ENCODE measurements around the gene PTGFRN. TPM values are rescaled to one million over a fixed set of nuclear protein-coding genes. Genes with fewer than 3 reads are reported as not detected.

Gene PTGFRN
- total and polyA plus RNA-seq, 2 donors, result 41.5 to 85.9 TPM

DNA sequence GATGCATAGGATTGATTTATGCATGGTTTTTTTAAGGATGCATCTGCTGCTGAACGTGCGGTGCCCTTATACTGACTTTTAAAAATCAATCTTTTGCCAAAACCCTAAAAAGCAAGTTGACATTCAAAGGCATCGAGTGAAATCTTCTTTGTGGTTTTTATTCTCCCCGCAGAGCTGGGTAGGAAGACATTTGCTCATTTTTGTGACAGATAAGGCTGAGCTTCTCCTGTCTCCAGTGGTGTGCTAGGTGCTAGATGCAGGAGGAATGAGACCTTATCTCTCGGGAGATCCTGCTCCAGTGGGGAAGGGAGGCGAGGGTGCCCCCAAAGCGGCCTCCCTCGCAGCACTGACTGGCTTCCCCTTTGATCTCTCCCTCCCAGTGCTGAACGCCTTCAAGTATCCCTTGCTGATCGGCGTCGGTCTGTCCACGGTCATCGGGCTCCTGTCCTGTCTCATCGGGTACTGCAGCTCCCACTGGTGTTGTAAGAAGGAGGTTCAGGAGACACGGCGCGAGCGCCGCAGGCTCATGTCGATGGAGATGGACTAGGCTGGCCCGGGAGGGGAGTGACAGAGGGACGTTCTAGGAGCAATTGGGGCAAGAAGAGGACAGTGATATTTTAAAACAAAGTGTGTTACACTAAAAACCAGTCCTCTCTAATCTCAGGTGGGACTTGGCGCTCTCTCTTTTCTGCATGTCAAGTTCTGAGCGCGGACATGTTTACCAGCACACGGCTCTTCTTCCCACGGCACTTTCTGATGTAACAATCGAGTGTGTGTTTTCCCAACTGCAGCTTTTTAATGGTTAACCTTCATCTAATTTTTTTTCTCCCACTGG lies 76.9 kb downstream of the PTGFRN start:
- Histone ChIP-seq H3K27ac (ENCODE audit: low read depth) (no peak overlapping the region), H3K36me3 (ENCODE audit: insufficient read depth) (no peaks in the 10 kb centered on the region), H3K4me3 (ENCODE audit: low read depth, low read length) (no peak overlapping the region), H3K4me1 (ENCODE audit: insufficient read depth) (no peaks in the 10 kb centered on the region)
- DNase-seq (ENCODE audit: extremely low spot score), result no peak
- 81% methylated on average over 29 of the region's 29 CpGs for WGBS

DNA sequence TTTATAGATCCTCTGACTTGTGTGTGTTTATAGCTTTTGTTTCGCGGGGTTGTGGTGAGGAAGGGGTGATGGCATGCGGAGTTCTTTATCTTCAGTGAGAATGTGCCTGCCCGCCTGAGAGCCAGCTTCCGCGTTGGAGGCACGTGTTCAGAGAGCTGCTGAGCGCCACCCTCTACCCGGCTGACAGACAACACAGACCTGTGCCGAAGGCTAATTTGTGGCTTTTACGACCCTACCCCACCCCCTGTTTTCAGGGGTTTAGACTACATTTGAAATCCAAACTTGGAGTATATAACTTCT lies 77.5 kb downstream of the PTGFRN start:
- Histone ChIP-seq H3K4me1 (ENCODE audit: insufficient read depth) (no peaks in the 10 kb centered on the region), H3K4me3 (ENCODE audit: low read depth, low read length) (no peak overlapping the region), H3K27ac (ENCODE audit: low read depth) (no peak overlapping the region), H3K36me3 (ENCODE audit: insufficient read depth) (no peaks in the 10 kb centered on the region)
- WGBS, result 68% methylated on average over 11 of the region's 11 CpGs
- DNase-seq (ENCODE audit: extremely low spot score), result no peak

DNA sequence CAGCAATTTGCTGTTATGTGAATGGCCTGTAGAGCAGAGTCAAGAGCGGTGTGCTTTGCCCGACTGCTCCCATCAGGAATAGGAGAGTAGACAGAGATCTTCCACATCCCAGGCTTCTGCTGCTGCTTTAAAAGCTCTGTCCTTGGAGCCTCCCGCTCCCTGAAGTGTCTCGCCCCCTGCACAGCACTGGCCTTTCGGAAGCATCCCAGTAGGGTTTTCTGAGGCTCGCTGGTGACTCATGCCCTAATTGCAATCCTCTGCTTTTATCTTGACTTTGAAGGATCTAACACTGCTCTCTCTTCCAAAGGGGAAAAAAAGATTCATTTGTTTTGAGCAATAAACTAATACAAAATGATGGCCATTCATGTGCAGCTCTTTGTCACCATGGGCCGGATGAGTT lies 78.5 kb downstream of the PTGFRN start:
- H3K4me1 ChIP-seq (ENCODE audit: insufficient read depth), result no peaks in the 10 kb centered on the region
- WGBS, result 77% methylated on average over 7 of the region's 7 CpGs

DNA sequence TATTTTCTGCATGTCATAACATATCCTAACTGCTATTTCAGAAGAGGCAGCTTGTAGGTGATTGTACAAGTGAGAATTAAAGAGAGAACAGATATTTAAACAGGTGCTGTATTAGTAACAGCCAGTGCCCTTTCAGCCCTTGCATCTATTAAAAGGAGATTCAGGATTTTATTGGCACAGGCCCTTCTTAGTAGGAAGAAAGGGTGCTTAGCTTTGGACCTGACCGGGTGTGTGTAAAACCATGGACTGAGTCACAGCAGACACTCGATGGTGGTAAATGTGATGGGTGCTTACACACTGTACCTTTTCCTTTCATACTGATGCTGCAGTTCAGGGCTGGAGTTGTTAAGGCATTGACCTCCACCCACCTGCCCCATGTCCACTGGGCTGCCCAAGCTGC lies 79.2 kb downstream of the PTGFRN start:
- no peaks in the 10 kb centered on the region for H3K4me1 ChIP-seq (ENCODE audit: insufficient read depth)
- WGBS, result 71% methylated on average over 2 of the region's 2 CpGs
- H3K36me3 ChIP-seq (ENCODE audit: insufficient read depth), result no peaks in the 10 kb centered on the region
- no peak for DNase-seq (ENCODE audit: extremely low spot score)
- H3K4me3 ChIP-seq (ENCODE audit: low read depth, low read length), result no peak overlapping the region
- no peak overlapping the region for H3K27ac ChIP-seq (ENCODE audit: low read depth)

More for the DNA sequence above, 78.5 kb downstream of the PTGFRN start:
- no peak for DNase-seq (ENCODE audit: extremely low spot score)
- Histone ChIP-seq H3K4me3 (ENCODE audit: low read depth, low read length) (no peak overlapping the region), H3K36me3 (ENCODE audit: insufficient read depth) (no peaks in the 10 kb centered on the region), H3K27ac (ENCODE audit: low read depth) (no peak overlapping the region)

DNA sequence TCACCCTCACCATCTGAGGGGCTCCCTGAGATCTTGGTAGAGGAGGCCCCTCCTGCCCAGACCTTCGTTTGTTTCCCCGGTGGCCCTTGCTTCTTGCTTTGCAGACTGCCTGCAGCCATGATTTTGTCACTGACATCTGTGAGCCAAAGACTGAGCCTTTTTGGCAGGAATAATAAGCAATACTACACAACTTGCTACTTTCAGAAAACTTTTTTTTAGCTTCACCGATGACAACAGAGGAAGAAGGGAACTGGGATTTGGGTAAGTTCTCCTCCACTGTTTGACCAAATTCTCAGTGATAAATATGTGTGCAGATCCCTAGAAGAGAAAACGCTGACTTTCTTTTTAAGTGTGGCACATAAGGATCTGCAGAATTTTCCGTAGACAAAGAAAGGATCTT lies 80.1 kb downstream of the PTGFRN start:
- no peak overlapping the region for H3K4me3 ChIP-seq (ENCODE audit: low read depth, low read length)
- H3K36me3 ChIP-seq (ENCODE audit: insufficient read depth), result no peaks in the 10 kb centered on the region
- 56% methylated on average over 5 of the region's 5 CpGs for WGBS
- no peaks in the 10 kb centered on the region for H3K4me1 ChIP-seq (ENCODE audit: insufficient read depth)
- no peak overlapping the region for H3K27ac ChIP-seq (ENCODE audit: low read depth)
- no peak for DNase-seq (ENCODE audit: extremely low spot score)

DNA sequence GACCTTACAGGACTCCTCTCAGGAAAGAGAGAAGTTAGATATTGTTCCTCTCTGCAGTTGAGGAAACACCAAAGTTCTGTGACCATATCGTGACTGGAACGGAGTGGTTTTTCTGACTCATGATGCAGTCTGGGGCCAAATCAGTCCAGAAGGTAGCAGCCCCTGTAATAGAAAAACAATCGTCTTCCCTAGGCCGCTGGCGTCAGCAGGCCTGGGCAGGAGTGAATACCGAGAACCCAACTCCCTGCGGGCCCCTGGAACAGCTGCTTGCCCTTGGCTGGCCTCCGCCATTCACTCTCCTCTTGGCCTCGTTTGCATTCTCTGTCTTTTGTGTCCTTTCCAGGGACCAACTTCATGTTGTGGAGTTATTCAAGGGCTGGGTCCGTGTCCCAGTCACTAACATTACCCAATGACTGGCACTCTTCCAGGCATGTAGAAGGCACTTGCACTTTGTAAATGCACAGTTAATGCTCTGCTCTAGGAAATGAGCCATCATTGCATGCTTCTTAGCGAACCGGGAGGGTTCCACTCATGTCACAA lies 81.0 kb downstream of the PTGFRN start:
- 77% methylated on average over 12 of the region's 12 CpGs for WGBS
- DNase-seq (ENCODE audit: extremely low spot score), result no peak
- Histone ChIP-seq H3K4me3 (ENCODE audit: low read depth, low read length) (no peak overlapping the region), H3K36me3 (ENCODE audit: insufficient read depth) (no peaks in the 10 kb centered on the region), H3K27ac (ENCODE audit: low read depth) (no peak overlapping the region), H3K4me1 (ENCODE audit: insufficient read depth) (no peaks in the 10 kb centered on the region)

DNA sequence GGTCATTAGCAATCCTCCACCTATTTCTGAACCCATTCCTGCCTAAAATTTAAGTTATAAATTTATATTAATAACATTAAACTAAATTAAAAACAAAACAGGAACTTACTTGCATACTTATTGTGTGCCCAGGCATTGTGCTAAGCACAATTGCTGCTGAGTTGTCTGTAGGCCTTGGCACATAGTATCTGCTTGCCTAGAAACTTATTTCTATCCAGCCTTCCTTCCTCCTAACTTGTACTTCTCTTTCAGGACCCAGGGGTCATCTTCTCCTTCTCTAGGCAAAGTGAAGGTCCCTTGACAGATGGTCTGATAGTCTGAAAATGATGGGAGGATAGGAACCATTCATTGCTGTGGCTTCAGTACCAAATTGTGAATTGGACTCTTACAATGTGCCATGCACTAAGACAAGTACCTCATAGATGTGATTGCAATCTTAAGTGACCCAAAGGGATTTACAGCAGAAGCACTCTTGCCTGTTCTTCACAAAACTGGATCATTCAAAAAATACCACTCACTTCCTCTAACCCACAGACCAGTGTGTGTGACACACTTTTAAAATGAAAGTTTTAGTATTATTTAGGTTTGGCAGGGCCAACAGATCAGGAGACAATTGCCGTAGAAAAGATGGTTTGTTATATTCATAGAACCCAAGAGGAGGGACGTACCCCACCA lies 81.6 kb downstream of the PTGFRN start:
- H3K36me3 ChIP-seq (ENCODE audit: insufficient read depth), result no peaks in the 10 kb centered on the region
- no peaks in the 10 kb centered on the region for H3K4me1 ChIP-seq (ENCODE audit: insufficient read depth)
- H3K27ac ChIP-seq (ENCODE audit: low read depth), result no peak overlapping the region
- no peak for DNase-seq (ENCODE audit: extremely low spot score)
- no peak overlapping the region for H3K4me3 ChIP-seq (ENCODE audit: low read depth, low read length)
- 72% methylated on average over 2 of the region's 2 CpGs for WGBS

DNA sequence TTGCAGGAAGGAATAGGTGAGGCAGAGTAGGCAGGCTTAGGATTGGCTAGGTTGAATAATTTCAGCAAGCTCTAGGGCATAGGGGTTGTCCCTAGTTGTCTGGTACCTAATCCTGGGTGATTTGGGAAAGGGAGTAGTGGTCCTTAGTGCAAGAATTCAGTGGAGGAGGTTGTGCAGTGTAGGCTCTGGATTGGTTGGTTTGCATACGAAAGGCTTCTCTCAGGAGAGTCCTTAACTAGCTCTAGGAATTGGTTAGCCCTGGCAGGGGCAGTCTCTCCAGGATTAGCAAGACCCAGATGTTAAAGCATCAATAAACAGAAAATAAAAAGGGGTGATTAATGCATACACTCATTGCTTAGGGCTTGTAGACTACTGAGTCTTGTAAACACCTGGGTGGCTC lies 82.2 kb downstream of the PTGFRN start:
- Histone ChIP-seq H3K27ac (ENCODE audit: low read depth) (no peak overlapping the region), H3K4me1 (ENCODE audit: insufficient read depth) (no peaks in the 10 kb centered on the region), H3K36me3 (ENCODE audit: insufficient read depth) (no peaks in the 10 kb centered on the region), H3K4me3 (ENCODE audit: low read depth, low read length) (no peak overlapping the region)
- 98% methylated on average over 1 of the region's 1 CpG for WGBS
- DNase-seq (ENCODE audit: extremely low spot score), result no peak

DNA sequence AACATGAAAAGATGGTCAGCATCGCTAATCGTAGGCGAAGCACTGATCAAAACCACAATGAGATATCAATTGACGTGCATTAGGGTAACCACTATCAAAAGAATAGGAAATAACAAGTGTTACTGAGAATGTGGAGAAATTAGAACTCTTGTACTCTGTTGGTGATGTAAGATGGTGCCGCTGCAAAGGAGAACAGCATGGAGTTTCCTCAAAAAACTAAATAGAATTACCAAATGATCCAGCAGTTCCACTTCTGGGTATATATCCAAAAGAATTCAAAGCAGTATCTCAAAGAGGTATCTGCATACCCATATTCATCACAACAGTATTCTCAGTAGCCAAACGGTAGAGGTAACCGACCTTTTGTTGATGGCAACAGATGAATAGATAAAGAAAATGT lies 83.6 kb downstream of the PTGFRN start:
- Histone ChIP-seq H3K27ac (ENCODE audit: low read depth) (no peak overlapping the region), H3K36me3 (ENCODE audit: insufficient read depth) (no peaks in the 10 kb centered on the region), H3K4me1 (ENCODE audit: insufficient read depth) (no peaks in the 10 kb centered on the region), H3K4me3 (ENCODE audit: low read depth, low read length) (no peak overlapping the region)
- no peak for DNase-seq (ENCODE audit: extremely low spot score)
- 97% methylated on average over 7 of the region's 7 CpGs for WGBS

DNA sequence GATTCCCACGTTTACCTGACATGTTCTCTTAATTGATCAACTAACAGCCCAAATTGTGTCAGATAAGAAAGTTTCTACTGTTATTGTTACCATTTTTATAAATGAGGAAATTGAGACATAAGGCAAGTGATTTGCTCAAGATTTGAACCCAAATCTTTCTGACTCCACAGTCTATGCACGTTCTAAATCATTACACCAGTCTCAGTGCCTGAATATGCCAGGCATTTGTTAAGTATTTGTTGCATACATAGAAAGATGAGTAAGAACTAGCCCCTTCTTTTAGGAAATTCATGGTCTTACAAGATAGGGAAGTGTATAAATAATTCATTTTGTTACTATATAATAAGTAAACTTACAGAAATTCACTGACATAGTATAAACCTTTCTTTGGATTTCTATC lies 84.7 kb downstream of the PTGFRN start:
- DNase-seq (ENCODE audit: extremely low spot score), result no peak
- H3K27ac ChIP-seq (ENCODE audit: low read depth), result no peak overlapping the region
- WGBS, result 81% methylated on average over 2 of the region's 2 CpGs

DNA sequence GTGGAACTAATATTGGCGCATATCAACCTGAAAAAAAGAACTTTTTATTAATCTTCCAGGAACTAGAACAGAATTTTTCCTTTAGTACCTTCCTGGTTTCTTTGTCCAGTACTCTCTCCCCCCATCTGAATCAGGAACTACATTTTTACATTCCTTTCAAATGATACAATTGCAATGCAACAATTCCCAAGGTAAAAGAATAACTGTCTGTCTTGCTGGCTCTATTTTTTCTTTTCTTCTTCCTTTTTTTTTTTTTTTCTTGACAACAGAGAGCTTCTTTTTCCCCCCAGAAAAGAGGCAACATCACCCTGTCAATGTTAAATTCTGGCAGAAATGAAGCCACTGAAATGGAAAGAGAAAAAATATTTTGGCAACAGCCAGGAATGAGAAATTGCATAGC lies 87.3 kb downstream of the PTGFRN start:
- WGBS, result 95% methylated on average over 1 of the region's 1 CpG
- no peaks in the 10 kb centered on the region for H3K4me1 ChIP-seq (ENCODE audit: insufficient read depth)
- no peak for DNase-seq (ENCODE audit: extremely low spot score)
- no peaks in the 10 kb centered on the region for H3K36me3 ChIP-seq (ENCODE audit: insufficient read depth)
- no peak overlapping the region for H3K27ac ChIP-seq (ENCODE audit: low read depth)
- no peak overlapping the region for H3K4me3 ChIP-seq (ENCODE audit: low read depth, low read length)

More for the DNA sequence above, 84.7 kb downstream of the PTGFRN start:
- no peak overlapping the region for H3K4me3 ChIP-seq (ENCODE audit: low read depth, low read length)
- H3K36me3 ChIP-seq (ENCODE audit: insufficient read depth), result no peaks in the 10 kb centered on the region
- H3K4me1 ChIP-seq (ENCODE audit: insufficient read depth), result no peaks in the 10 kb centered on the region

DNA sequence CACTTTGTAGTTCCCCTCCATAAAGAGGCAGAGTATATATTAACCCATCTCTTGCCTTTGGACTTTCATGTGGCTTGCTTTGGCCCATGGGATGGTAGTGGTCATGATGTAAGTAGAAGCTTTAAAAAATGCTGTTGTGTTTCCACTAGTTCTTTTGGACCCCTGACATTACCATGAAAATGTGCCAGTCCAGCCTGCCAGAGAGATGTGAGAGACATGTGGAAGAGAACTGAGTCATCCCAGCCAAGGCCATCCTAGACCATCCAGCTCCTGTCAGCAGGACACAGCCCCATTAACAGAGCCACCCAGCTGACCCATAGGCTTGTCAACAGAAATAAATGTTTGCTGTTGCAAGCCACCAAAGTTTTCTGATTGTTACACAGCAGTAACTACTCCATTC lies 87.9 kb downstream of the PTGFRN start:
- no peaks in the 10 kb centered on the region for H3K36me3 ChIP-seq (ENCODE audit: insufficient read depth)
- H3K27ac ChIP-seq (ENCODE audit: low read depth), result no peak overlapping the region
- H3K4me1 ChIP-seq (ENCODE audit: insufficient read depth), result no peaks in the 10 kb centered on the region
- no peak for DNase-seq (ENCODE audit: extremely low spot score)
- no peak overlapping the region for H3K4me3 ChIP-seq (ENCODE audit: low read depth, low read length)

DNA sequence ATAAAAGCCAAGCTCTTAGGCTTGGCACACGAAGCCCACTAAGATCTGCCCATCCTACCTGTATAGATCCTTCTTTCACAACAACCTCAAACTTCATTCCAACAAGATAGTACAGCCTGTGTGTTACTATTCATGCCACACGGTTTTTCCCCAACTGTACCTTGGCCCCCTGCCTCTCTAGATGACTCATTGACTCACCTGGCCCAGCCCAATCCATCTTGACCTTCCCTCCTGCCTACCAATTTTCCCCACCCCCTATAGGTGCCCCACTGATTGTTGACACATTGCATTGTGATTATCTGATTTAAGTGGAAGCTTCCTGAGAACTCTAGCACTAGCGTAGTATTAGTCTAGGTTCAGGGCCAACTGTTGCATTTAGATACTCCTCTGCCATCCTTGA lies 89.9 kb downstream of the PTGFRN start:
- DNase-seq (ENCODE audit: extremely low spot score), result no peak

DNA sequence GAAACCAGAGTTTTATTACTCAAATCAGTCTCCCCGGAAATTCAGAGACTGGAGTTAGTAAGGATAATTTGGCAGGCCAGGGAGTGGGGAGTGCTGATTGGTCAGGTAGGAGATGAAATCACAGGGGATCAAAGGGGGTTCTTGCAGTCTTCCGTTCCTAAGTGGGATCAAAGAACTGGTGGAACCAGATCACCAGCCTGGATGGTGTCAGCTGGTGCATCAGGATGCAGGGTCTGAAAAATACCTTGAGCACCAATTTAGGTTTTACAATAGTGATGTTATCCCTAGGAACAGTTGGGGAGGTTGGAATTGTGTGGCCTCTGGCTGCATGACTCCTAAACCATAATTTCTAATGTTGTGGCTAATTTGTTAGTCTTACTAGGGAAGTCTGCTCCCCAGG lies 90.4 kb downstream of the PTGFRN start:
- H3K4me3 ChIP-seq (ENCODE audit: low read depth, low read length), result no peak overlapping the region
- H3K4me1 ChIP-seq (ENCODE audit: insufficient read depth), result no peaks in the 10 kb centered on the region
- no peak overlapping the region for H3K27ac ChIP-seq (ENCODE audit: low read depth)
- no peak for DNase-seq (ENCODE audit: extremely low spot score)
- no peaks in the 10 kb centered on the region for H3K36me3 ChIP-seq (ENCODE audit: insufficient read depth)
- 86% methylated on average over 2 of the region's 2 CpGs for WGBS

More for the DNA sequence above, 89.9 kb downstream of the PTGFRN start:
- Histone ChIP-seq H3K4me3 (ENCODE audit: low read depth, low read length) (no peak overlapping the region), H3K36me3 (ENCODE audit: insufficient read depth) (no peaks in the 10 kb centered on the region), H3K4me1 (ENCODE audit: insufficient read depth) (no peaks in the 10 kb centered on the region), H3K27ac (ENCODE audit: low read depth) (no peak overlapping the region)
- 82% methylated on average over 3 of the region's 3 CpGs for WGBS

All from urinary bladder (tissue), 4 donors.